Measurements from ENCODE around the gene TRAPPC5. TPM values are rescaled to one million over a fixed set of nuclear protein-coding genes. Genes with fewer than 3 reads are reported as not detected.

TRAPPC5 gene
- total RNA-seq, 3 donors from 2014 or later, result 72.5 to 97.0 (median 91.1) TPM

- intact Hi-C loops (cut with DNase I, micrococcal nuclease), result no loop called here
- DNase-seq (no peak), ATAC-seq (no peak)
- Histone ChIP-seq H3K4me3 (no peak within 1 kb of the TSS), H3K9me3 (no peaks in the 10 kb centered on the region), H3K36me3 (ENCODE audit: low read depth) (no peaks in the 10 kb centered on the region), H3K4me1 (ENCODE audit: low read depth) (no peaks in the 10 kb centered on the region)
- no peak for TF ChIP-seq CTCF (IDR thresholded peaks at IDR 0.05)
Measured at GRCh38 chr19:7732045-7732444, 51.4 kb downstream of the TRAPPC5 start, which contains the start of gene CLEC4G. CLEC4G (minus strand) TSS chr19:7732110; CDS start chr19:7732102, 8 bp downstream.

- no peak for ATAC-seq
Measured at GRCh38 chr19:7733376-7733775, 52.7 kb downstream of the TRAPPC5 start.

GRCh38 chr19:7734220-7735203 is 53.9 kb downstream of the TRAPPC5 start:
- H3K4me1 ChIP-seq (ENCODE audit: low read depth), result no peaks in the 10 kb centered on the region
- no peak for DNase-seq
- intact Hi-C loops (cut with DNase I, micrococcal nuclease), result no loop called here
- peak; percentile 21 for ATAC-seq
- no peaks in the 10 kb centered on the region for H3K36me3 ChIP-seq (ENCODE audit: low read depth)
- no peaks in the 10 kb centered on the region for H3K9me3 ChIP-seq
- TF ChIP-seq CTCF (IDR thresholded peaks at IDR 0.05), result no peak
- H3K4me3 ChIP-seq, result no peak overlapping the region

More at GRCh38 chr19:7733376-7733775, 52.7 kb downstream of the TRAPPC5 start:
- Histone ChIP-seq H3K9me3 (no peaks in the 10 kb centered on the region), H3K4me3 (no peak overlapping the region), H3K4me1 (ENCODE audit: low read depth) (no peaks in the 10 kb centered on the region), H3K36me3 (ENCODE audit: low read depth) (no peaks in the 10 kb centered on the region)
- no peak for TF ChIP-seq CTCF (IDR thresholded peaks at IDR 0.05)
- intact Hi-C loops (cut with DNase I, micrococcal nuclease), result no loop called here
- DNase-seq, result no peak

GRCh38 chr19:7736148-7736547 is 55.5 kb downstream of the TRAPPC5 start:
- no peak overlapping the region for H3K4me3 ChIP-seq
- no peak for TF ChIP-seq CTCF (IDR thresholded peaks at IDR 0.05)
- intact Hi-C loops (cut with DNase I, micrococcal nuclease), result no loop called here
- H3K9me3 ChIP-seq, result no peaks in the 10 kb centered on the region
- ATAC-seq (no peak), DNase-seq (no peak)
- H3K4me1 ChIP-seq (ENCODE audit: low read depth), result no peaks in the 10 kb centered on the region
- no peaks in the 10 kb centered on the region for H3K36me3 ChIP-seq (ENCODE audit: low read depth)

GRCh38 chr19:7737215-7737614 is 56.6 kb downstream of the TRAPPC5 start:
- Histone ChIP-seq H3K36me3 (ENCODE audit: low read depth) (no peaks in the 10 kb centered on the region), H3K9me3 (no peaks in the 10 kb centered on the region), H3K4me3 (no peak overlapping the region), H3K4me1 (ENCODE audit: low read depth) (no peaks in the 10 kb centered on the region)
- TF ChIP-seq CTCF (IDR thresholded peaks at IDR 0.05), result no peak
- ATAC-seq (no peak), DNase-seq (no peak)
- intact Hi-C loops (cut with DNase I, micrococcal nuclease), result no loop called here

Other genes starting within 250 kb of the TRAPPC5 start
- gene PEX11G, start 191.8 kb upstream of the TRAPPC5 start, total RNA-seq, result 1 to 10 TPM; 4.0 to 9.5 (median 8.1) TPM
- gene ZNF358, start 164.7 kb upstream of the TRAPPC5 start, total RNA-seq, result 10 to 100 TPM; 31.7 to 88.8 (median 42.1) TPM
- 10 to 100 TPM; 29.5 to 40.1 (median 31.7) TPM for gene MCOLN1, start 158.2 kb upstream of the TRAPPC5 start, total RNA-seq
- gene PNPLA6, start 145.1 kb upstream of the TRAPPC5 start, total RNA-seq, result 100 to 1,000 TPM in 2 of 3 donors, 10 to 100 TPM in 1; 85.7 to 136 (median 121) TPM
- 10 to 100 TPM; 25.3 to 60.5 (median 41.2) TPM for gene CAMSAP3, start 85.0 kb upstream of the TRAPPC5 start, total RNA-seq
- 10 to 100 TPM; 28.7 to 39.2 (median 30.7) TPM for gene XAB2, start 51.3 kb upstream of the TRAPPC5 start, total RNA-seq
- gene PET100, start 51.0 kb upstream of the TRAPPC5 start, total RNA-seq, result 100 to 1,000 TPM in 2 of 3 donors, 10 to 100 TPM in 1; 91.1 to 153 (median 110) TPM
- gene PCP2, start 47.1 kb upstream of the TRAPPC5 start, total RNA-seq, result 1 to 10 TPM in 1 of 3 donors, not detected in 2; 1.1 TPM
- 100 to 1,000 TPM; 114 to 209 (median 183) TPM for gene STXBP2, start 43.7 kb upstream of the TRAPPC5 start, total RNA-seq
- not detected for gene RETN, start 11.8 kb upstream of the TRAPPC5 start, total RNA-seq
- under 1 TPM in 2 of 3 donors, not detected in 1; 0.36 to 0.38 TPM for gene MCEMP1, start 3.7 kb upstream of the TRAPPC5 start, total RNA-seq
- gene FCER2, start 21.3 kb downstream of the TRAPPC5 start, total RNA-seq, result under 1 TPM; 0.26 to 0.44 (median 0.29) TPM
- 1 to 10 TPM in 2 of 3 donors, not detected in 1; 1.3 to 2.5 TPM for gene CLEC4G, start 51.3 kb downstream of the TRAPPC5 start, total RNA-seq
- gene CD209, start 66.7 kb downstream of the TRAPPC5 start, total RNA-seq, result 10 to 100 TPM in 2 of 3 donors, 1 to 10 TPM in 1; 4.1 to 17.7 (median 17.2) TPM
- not detected for gene CLEC4M, start 82.4 kb downstream of the TRAPPC5 start, total RNA-seq
- 10 to 100 TPM in 2 of 3 donors, 1 to 10 TPM in 1; 8.3 to 17.6 (median 11.4) TPM for gene EVI5L, start 149.4 kb downstream of the TRAPPC5 start, total RNA-seq
- under 1 TPM; 0.22 to 0.58 (median 0.23) TPM for gene PRR36, start 193.6 kb downstream of the TRAPPC5 start, total RNA-seq
- gene LRRC8E, start 207.7 kb downstream of the TRAPPC5 start, total RNA-seq, result 1 to 10 TPM in 2 of 3 donors, under 1 TPM in 1; 0.32 to 1.5 (median 1.3) TPM
- gene MAP2K7, start 223.0 kb downstream of the TRAPPC5 start, total RNA-seq, result 10 to 100 TPM; 31.5 to 49.2 (median 41.7) TPM
- under 1 TPM in 1 of 3 donors, not detected in 2; 0.79 TPM for gene TGFBR3L, start 234.0 kb downstream of the TRAPPC5 start, total RNA-seq
- gene SNAPC2, start 239.5 kb downstream of the TRAPPC5 start, total RNA-seq, result 10 to 100 TPM; 10.7 to 22.1 (median 14.7) TPM
- gene CTXN1, start 245.3 kb downstream of the TRAPPC5 start, total RNA-seq, result 10 to 100 TPM in 1 of 3 donors, 1 to 10 TPM in 1, under 1 TPM in 1; 0.69 to 28.3 (median 1.9) TPM

Data from mucosa of descending colon (tissue), 3 donors.